Small intestine (tissue), 7 donors: Measurements from ENCODE around the gene FBRSL1. TPM values are rescaled to one million over a fixed set of nuclear protein-coding genes. Genes with fewer than 3 reads are reported as not detected.

Experiments
- DNase-seq, 2 donors: peaks; one replicate each; pipeline versions ENCODE4 v3.0.0 to v3.0.0-alpha.2; 2013
- FAIRE-seq: peaks from 2 replicates; lab custom pipeline; 2012; peaks lifted over from hg19 to GRCh38; lab: Jason Lieb, UNC
- H3K27ac ChIP-seq, 3 donors: one replicate each; pipeline ENCODE4 v1.5.1; 2013; ENCODE audit warnings: low read length in 2 of 3, mild to moderate bottlenecking in 2 of 3, control low read depth in 1 of 3, inconsistent platforms in 1 of 3, low read depth in 1 of 3, moderate library complexity in 1 of 3
- H3K27me3 ChIP-seq, 3 donors: one replicate each; pipeline ENCODE4 v1.6.1; 2013; ENCODE audit warnings: low read length in 3 of 3, inconsistent platforms in 1 of 3; ENCODE audit not compliant: control insufficient read depth in 3 of 3, insufficient read depth in 3 of 3
- H3K36me3 ChIP-seq, 3 donors: one replicate each; pipeline ENCODE4 v1.6.1; 2013; ENCODE audit warnings: low read length in 3 of 3, inconsistent platforms in 1 of 3, low read depth in 1 of 3, mild to moderate bottlenecking in 1 of 3, moderate library complexity in 1 of 3; ENCODE audit not compliant: control insufficient read depth in 3 of 3, insufficient read depth in 2 of 3
- H3K4me1 ChIP-seq, 3 donors: one replicate each; pipeline ENCODE4 v1.6.1; 2013; ENCODE audit warnings: low read length in 2 of 3, inconsistent platforms in 1 of 3, low read depth in 1 of 3, mild to moderate bottlenecking in 1 of 3, moderate library complexity in 1 of 3; ENCODE audit not compliant: control insufficient read depth in 3 of 3, insufficient read depth in 2 of 3
- H3K4me3 ChIP-seq, 3 donors: one replicate each; pipeline ENCODE4 v1.5.1; 2013; ENCODE audit warnings: low read length in 3 of 3, control low read depth in 1 of 3, inconsistent platforms in 1 of 3, low read depth in 1 of 3, mild to moderate bottlenecking in 1 of 3, moderate library complexity in 1 of 3
- H3K9me3 ChIP-seq, 2 donors: one replicate each; pipeline ENCODE4 v1.6.1; 2013; ENCODE audit warnings: low read depth in 1 of 2, low read length in 1 of 2; ENCODE audit not compliant: control insufficient read depth in 2 of 2, insufficient read depth in 1 of 2
- WGBS, 3 donors: extraction: QIAGEN DNeasy Blood & Tissue Kit; methylation state at CpG; one replicate each; pipeline ENCODE4 v1.1.7; 2013; 5-methylcytosine and 5-hydroxymethylcytosine counted together
- polyA plus RNA-seq, 4 donors: library from polyadenylated mRNA; stranded (reverse) in 3 of 4; unstranded in 1 of 4; fragments of 200-250 nt in 3 of 4; fragments of 120-200 nt in 1 of 4; gene quantifications; one replicate each; pipeline versions ENCODE4 v1.2.1 to v1.2.3, GENCODE V29; 2013
- donor health status: healthy with polysubstance abuse.
- donor health status: control.
- donor health status: control.
- donor health status: Bipolar disorder and iron deficiency.
- donor health status: healthy.

The FBRSL1 gene
- polyA plus RNA-seq, 4 donors = 24.3 to 59.5 (median 32.5) TPM

- FAIRE-seq = no peak
- 52 to 59% (median 55%) methylated on average over 28 to 35 of the region's 35 CpGs for WGBS, 3 donors
- Histone ChIP-seq H3K4me3 (no peak overlapping the region), H3K36me3 (no peaks in the 10 kb centered on the region), H3K27me3 (peaks cover 0 to 10% (median 8%) of the 10 kb centered on the region in 3 donors), H3K9me3 (no peaks in the 10 kb centered on the region), H3K4me1 (peaks cover 0 to 3% (median 0%) of the 10 kb centered on the region in 3 donors), H3K27ac (peak overlapping the region in 1 of 3 donors; percentile 65)
- no peak for DNase-seq
Measured at GRCh38 chr12:132451172-132451835, 38.6 kb upstream of the FBRSL1 start.

- no peak overlapping the region for H3K4me3 ChIP-seq
- H3K27me3 ChIP-seq = peaks cover 0 to 10% (median 8%) of the 10 kb centered on the region in 3 donors
- peaks cover 0 to 3% (median 0%) of the 10 kb centered on the region in 3 donors for H3K4me1 ChIP-seq
- FAIRE-seq (no peak), DNase-seq (no peak)
- no peaks in the 10 kb centered on the region for H3K9me3 ChIP-seq
- 74 to 88% (median 83%) methylated on average over 10 of the region's 10 CpGs for WGBS, 3 donors
- H3K36me3 ChIP-seq = no peaks in the 10 kb centered on the region
- H3K27ac ChIP-seq = no peak overlapping the region
Measured at GRCh38 chr12:132451836-132452195, 38.1 kb upstream of the FBRSL1 start.

- Histone ChIP-seq H3K4me3 (no peak overlapping the region), H3K27ac (no peak overlapping the region), H3K27me3 (peaks cover 0 to 9% (median 8%) of the 10 kb centered on the region in 3 donors), H3K9me3 (no peaks in the 10 kb centered on the region), H3K4me1 (peaks cover 0 to 3% (median 0%) of the 10 kb centered on the region in 3 donors), H3K36me3 (no peaks in the 10 kb centered on the region)
- FAIRE-seq (no peak), DNase-seq (no peak)
- WGBS, 3 donors = 75 to 85% (median 76%) methylated on average over 21 of the region's 21 CpGs
Measured at GRCh38 chr12:132452596-132453350, 37.2 kb upstream of the FBRSL1 start.

DNA sequence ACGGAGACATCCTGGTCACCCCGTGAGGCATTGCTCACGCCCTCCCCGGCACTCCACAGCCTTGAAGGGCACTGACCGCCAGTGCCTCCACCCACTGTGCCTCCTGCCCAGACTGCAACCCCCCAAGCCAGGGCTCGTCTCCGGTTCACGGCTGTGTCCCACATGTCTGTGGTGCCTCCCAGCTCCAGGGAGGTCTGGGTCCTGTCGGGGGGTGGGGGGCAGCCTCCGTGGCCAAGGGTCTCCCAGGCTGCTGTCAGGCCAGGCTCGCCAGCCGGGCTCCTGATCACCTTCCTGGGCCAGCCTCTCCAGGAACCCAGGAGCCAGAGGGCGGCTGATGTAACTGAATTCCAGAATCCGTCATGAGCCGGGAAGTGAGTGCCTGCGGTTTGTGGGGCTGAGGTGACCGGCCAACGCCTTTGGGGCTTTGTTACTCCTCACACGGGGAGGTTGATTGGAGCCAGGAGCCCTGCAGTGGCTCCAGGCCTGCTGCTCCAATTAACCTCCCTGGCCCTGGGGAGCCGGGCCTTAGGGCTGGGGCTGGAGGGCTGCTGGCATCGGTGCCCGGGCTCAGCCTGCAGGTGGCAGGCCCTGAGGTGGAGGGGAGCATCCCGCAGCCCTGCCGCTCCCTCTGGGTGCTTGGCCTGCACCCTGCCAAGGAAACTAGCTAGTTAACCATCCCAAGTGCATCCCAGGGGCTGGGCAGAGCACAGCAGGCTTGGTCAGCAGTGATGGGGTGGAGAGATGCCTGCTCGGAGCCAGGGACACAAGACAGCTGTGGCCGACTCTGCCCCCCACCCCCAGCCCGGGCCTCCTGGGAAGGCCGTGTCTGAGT is 36.4 kb upstream of the FBRSL1 start:
- Histone ChIP-seq H3K4me3 (no peak overlapping the region), H3K4me1 (peaks cover 0 to 3% (median 0%) of the 10 kb centered on the region in 3 donors), H3K27ac (no peak overlapping the region), H3K27me3 (peaks cover 0 to 8% (median 8%) of the 10 kb centered on the region in 3 donors), H3K36me3 (no peaks in the 10 kb centered on the region), H3K9me3 (no peaks in the 10 kb centered on the region)
- FAIRE-seq (no peak), DNase-seq (no peak)
- WGBS, 3 donors = 66 to 74% (median 73%) methylated on average over 26 to 28 of the region's 28 CpGs

DNA sequence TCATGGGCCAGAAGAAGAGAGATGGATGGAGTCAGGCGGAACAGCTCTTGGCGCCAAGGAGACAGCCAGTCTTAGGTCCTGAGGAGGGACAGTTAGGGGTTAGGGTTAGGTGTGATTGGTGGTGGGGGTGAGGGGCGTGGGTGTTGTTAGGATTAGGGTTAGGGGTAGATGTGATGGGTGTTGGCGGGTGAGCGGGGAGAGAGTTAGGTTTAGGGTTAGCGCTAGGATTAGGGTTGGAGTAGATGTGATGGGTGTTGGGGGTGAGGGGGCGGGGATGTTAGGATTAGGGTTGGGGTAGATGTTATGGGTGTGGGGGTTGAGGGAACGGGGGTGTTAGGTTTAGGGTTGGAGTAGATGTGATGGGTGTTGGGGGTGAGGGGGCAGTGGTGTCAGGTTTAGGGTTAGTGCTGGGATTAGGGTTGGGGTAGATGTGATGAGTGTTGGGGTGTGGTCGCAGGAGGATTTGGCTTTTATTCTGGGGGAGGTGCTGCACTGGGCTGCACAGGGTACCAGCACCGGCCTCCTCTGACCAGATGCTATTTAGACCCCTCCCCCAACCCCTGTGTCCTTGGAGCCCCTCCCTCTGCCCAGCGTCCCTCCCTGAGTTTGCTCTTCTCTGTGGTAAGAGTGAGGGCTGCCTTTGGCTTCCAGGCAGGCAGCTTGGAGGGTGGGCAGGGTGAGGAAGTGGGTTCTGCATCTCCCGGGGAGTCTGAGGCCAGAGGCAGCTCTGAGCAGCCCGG is 35.6 kb upstream of the FBRSL1 start:
- no peak overlapping the region for H3K4me3 ChIP-seq
- no peaks in the 10 kb centered on the region for H3K9me3 ChIP-seq
- WGBS, 3 donors = 67 to 71% (median 67%) methylated on average over 12 to 13 of the region's 13 CpGs
- DNase-seq (no peak), FAIRE-seq (no peak)
- no peak overlapping the region for H3K27ac ChIP-seq
- peaks cover 0 to 3% (median 0%) of the 10 kb centered on the region in 3 donors for H3K4me1 ChIP-seq
- H3K27me3 ChIP-seq = peaks cover 0 to 8% (median 8%) of the 10 kb centered on the region in 3 donors
- no peaks in the 10 kb centered on the region for H3K36me3 ChIP-seq

DNA sequence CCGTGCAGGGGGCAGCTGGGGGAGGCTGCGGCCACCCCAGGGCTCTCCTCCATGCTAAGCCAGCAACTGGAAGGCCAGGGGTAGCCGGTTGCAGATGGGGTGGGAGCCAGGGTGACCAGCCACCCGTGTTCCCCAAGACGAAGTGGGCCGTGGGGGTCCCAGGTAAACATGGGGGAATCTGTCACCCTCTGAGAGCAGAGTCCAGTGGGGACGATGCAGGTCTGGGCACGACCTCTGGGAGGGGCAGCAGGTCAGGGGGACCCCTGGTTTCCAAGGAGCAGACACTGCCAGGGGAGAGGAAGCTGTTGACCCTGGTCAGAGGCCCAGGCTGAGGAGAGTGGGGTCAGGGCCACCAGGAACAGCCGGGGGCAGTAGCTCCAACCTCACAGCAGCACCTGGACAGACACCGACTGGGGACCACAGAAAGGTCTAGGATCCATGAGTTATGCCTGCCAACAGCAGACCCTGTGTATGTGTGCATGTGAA is 35.0 kb upstream of the FBRSL1 start:
- no peak for FAIRE-seq
- WGBS, 3 donors = 59 to 68% (median 68%) methylated on average over 9 to 10 of the region's 10 CpGs
- no peaks in the 10 kb centered on the region for H3K9me3 ChIP-seq
- no peak overlapping the region for H3K4me3 ChIP-seq
- H3K4me1 ChIP-seq = peaks cover 0 to 3% (median 0%) of the 10 kb centered on the region in 3 donors
- H3K36me3 ChIP-seq = no peaks in the 10 kb centered on the region
- DNase-seq = no peak
- H3K27me3 ChIP-seq = peaks cover 0 to 8% (median 8%) of the 10 kb centered on the region in 3 donors
- no peak overlapping the region for H3K27ac ChIP-seq

- FAIRE-seq (no peak), DNase-seq (no peak)
- Histone ChIP-seq H3K27ac (no peak overlapping the region), H3K9me3 (peaks cover 0 to under 1% of the 10 kb centered on the region in 2 donors), H3K27me3 (peaks cover 0 to 8% (median 8%) of the 10 kb centered on the region in 3 donors), H3K4me1 (peaks cover 0 to 3% (median 0%) of the 10 kb centered on the region in 3 donors), H3K4me3 (no peak overlapping the region), H3K36me3 (no peaks in the 10 kb centered on the region)
- 93 to 96% (median 94%) methylated on average over 15 of the region's 15 CpGs for WGBS, 3 donors
Measured at GRCh38 chr12:132455565-132455964, 34.4 kb upstream of the FBRSL1 start.
